GM19452 (cell line): ENCODE results near the gene CORO1A.
"Not testable (repeated sequence)": the region's sequence is repeated elsewhere in the genome, so short reads cannot be mapped to it uniquely, and the experiment has no call there.

Experiments
- ATAC-seq: cut with Tn5 transposase; IDR thresholded peaks from one replicate; pipeline ENCODE4 v1.9.1; 2021; ENCODE audit not compliant: unreplicated experiment

The CORO1A gene

DNA sequence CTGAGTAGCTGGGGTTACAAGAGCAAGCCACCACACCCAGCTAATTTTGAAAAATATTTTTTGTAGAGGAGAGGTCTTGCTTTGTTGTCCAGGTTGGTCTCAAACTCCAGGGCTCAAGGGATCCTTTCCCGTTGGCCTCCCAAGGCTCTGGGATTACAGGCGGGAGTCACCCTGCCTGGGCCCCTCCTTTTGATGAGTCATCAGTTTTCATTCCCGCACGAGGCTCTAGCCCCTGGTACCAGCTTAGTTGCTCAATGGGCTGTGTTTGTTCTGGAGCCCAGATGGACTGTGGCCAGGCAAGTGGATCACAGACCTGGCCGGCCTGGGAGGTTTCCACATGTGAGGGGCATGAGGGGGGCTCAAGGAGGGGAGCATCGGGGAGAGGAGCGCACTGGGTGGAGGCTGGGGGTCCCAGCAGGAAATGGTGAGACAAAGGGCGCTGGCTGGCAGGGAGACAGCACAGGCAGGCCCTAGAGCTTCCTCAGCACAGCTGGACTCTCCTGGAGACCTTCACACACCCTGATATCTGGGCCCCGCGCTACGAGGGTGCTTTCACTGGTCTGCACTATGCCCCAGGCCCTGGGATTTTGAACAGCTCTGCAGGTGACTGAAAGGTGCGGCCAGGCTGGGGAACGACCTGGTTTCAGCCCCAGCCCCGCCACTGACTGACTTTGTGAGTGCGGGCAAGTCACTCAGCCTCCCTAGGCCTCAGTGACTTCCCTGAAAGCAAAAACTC lies 16.4 kb downstream of the CORO1A start:
- not testable (repeated sequence) for ATAC-seq

DNA sequence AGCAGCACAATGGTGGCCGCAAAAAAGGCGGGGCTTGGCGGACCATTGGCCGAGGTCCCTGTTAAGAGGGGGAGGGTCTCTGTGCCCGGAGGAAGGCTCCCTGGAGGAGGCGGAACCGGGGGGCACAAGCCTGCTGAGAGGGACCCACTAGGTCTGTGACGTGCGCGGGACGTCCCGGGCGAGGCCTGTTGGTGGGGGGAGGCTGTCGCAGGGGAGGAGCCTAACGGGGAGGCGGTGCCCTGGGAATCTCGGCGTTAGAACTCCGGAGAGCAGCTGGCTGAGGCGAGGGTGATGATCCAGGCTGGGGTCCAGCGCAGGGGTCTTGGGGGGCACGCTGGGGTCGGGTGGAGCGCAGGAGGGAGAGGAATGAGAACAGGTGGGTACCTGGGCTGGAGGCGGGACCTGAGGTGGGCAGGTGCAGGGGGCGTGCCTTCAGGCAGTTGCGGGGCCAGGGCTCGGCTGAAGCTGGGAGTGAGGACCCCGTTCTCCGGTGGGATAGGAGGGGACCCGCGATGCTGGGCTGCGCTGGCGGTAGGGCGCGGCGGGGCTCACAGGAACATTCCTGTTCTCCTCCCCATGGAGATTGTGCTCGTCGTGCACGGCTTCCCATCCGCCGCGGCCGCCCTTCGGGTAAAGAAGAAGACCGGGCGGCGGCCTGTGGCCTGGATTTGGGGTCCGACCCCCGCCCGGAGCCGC lies 22.3 kb downstream of the CORO1A start:
- ATAC-seq = not testable (repeated sequence)

- not testable (repeated sequence) for ATAC-seq
Observed at GRCh38 chr16:30206252-30206651, 22.9 kb downstream of the CORO1A start.

- ATAC-seq = not testable (repeated sequence)
Observed at GRCh38 chr16:30207063-30207704, 23.8 kb downstream of the CORO1A start.

- not testable (repeated sequence) for ATAC-seq
Observed at GRCh38 chr16:30209032-30209431, 25.6 kb downstream of the CORO1A start.

DNA sequence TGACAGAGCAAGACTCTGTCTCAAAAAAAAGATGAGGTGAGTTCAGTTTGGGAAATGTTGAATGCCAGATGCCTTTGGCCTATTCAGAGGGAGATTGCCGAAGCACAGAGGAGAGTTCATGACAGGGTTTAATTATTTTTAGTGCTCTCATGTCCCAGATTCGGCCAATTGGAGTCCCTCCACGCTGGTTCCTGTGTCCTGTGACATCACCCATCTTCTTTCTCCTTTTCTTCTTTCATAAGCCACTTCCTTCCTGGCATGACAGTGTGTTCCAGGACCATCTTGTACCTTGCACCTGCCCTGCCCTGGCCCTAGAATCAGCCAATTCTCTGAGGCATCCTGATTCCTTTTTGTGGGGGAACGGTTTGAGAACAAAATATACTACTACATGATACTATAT lies 28.0 kb downstream of the CORO1A start:
- not testable (repeated sequence) for ATAC-seq

- ATAC-seq = not testable (repeated sequence)
Observed at GRCh38 chr16:30217082-30217481, 33.7 kb downstream of the CORO1A start.
